Smooth muscle cell (in vitro differentiated cells): ENCODE measurements around the gene PLA2G4F. TPM values are rescaled to one million over a fixed set of nuclear protein-coding genes. Genes with fewer than 3 reads are reported as not detected.

Experiments used
- DNase-seq: peaks from one replicate; lab custom pipeline; 2025; ENCODE audit not compliant: unreplicated experiment; lab: John Stamatoyannopoulos, UW
- H2AFZ ChIP-seq: fragments of 200-600 bp; sonication (generic); 2 replicates; pipeline ENCODE4 v1.6.0; 2016; ENCODE audit warnings: antibody characterized with exemption, low read depth, mild to moderate bottlenecking
- H3F3A ChIP-seq: fragments of 200-600 bp; sonication (generic); 2 replicates; pipeline ENCODE4 v1.6.0; 2017; ENCODE audit warnings: antibody characterized with exemption, low read depth
- H3K27ac ChIP-seq: fragments of 200-600 bp; sonication (generic); 2 replicates; pipeline ENCODE4 v1.5.1; 2016; ENCODE audit warnings: low read depth, mild to moderate bottlenecking
- H3K27me3 ChIP-seq: fragments of 200-600 bp; sonication (generic); 2 replicates; pipeline ENCODE4 v1.6.1; 2016; ENCODE audit warnings: low read depth, mild to moderate bottlenecking
- H3K36me3 ChIP-seq: fragments of 200-600 bp; sonication (generic); 2 replicates; pipeline ENCODE4 v1.5.1; 2016; ENCODE audit warnings: low read depth
- H3K4me1 ChIP-seq: fragments of 200-600 bp; sonication (generic); 2 replicates; pipeline ENCODE4 v1.5.1; 2016; ENCODE audit warnings: low read depth
- H3K4me2 ChIP-seq: fragments of 200-600 bp; sonication (generic); 2 replicates; pipeline ENCODE4 v1.6.0; 2016; ENCODE audit warnings: mild to moderate bottlenecking
- H3K4me3 ChIP-seq: fragments of 200-600 bp; sonication (generic); 2 replicates; pipeline ENCODE4 v1.5.1; 2016; ENCODE audit warnings: mild to moderate bottlenecking
- H3K79me2 ChIP-seq: fragments of 200-600 bp; sonication (generic); 2 replicates; pipeline ENCODE4 v1.6.0; 2016; ENCODE audit warnings: low read depth, mild to moderate bottlenecking
- H3K9ac ChIP-seq: fragments of 200-600 bp; sonication (generic); 2 replicates; pipeline ENCODE4 v1.6.0; 2016; ENCODE audit warnings: low read depth
- H3K9me3 ChIP-seq: fragments of 200-600 bp; sonication (generic); replicated peaks from 2 replicates; pipeline ENCODE4 v1.5.1; 2016; ENCODE audit warnings: low read depth
- H4K20me1 ChIP-seq: fragments of 200-600 bp; sonication (generic); 2 replicates; pipeline ENCODE4 v1.6.0; 2016; ENCODE audit warnings: low read depth
- CTCF ChIP-seq: fragments of 200-600 bp; sonication (generic); IDR thresholded peaks from 2 replicates; pipeline ENCODE4 v1.5.1; 2017; ENCODE audit warnings: borderline replicate concordance, mild to moderate bottlenecking, antibody characterized with exemption; ENCODE audit not compliant: insufficient read depth, poor library complexity, severe bottlenecking
- WGBS: methylation state at CpG from one replicate; pipeline ENCODE4 v1.1.7; 2016; ENCODE audit warnings: low lambda C conversion rate; 5-methylcytosine and 5-hydroxymethylcytosine counted together
- polyA plus RNA-seq: library from polyadenylated mRNA; unstranded; fragments of >200 nt; fragmentation: Nextera tagmentation; extraction: Ambion mirVana; gene quantifications from 2 replicates; pipeline ENCODE4 v1.2.1, GENCODE V29; 2016
- total RNA-seq: library from RNA; depleted of rRNA; stranded (reverse); fragments of >200 nt; gene quantifications from 2 replicates; pipeline ENCODE4 v1.2.3, GENCODE V29; 2014

PLA2G4F gene
- total and polyA plus RNA-seq, 2 experiments from 2014 or later, result 0.46 to 1.3 TPM

- Histone ChIP-seq H3K9ac (no peak overlapping the region), H3K27me3 (no peaks in the 10 kb centered on the region), H3K79me2 (peaks cover 54% of the 10 kb centered on the region), H3K9me3 (no peaks in the 10 kb centered on the region), H3K4me2 (no peak overlapping the region), H3K4me1 (peaks cover under 1% of the 10 kb centered on the region), H3K4me3 (no peak overlapping the region), H2AFZ (no peak overlapping the region), H3K36me3 (peaks cover 4% of the 10 kb centered on the region), H4K20me1 (peaks cover 58% of the 10 kb centered on the region), H3F3A (no peaks in the 10 kb centered on the region), H3K27ac (no peak overlapping the region)
- no peak for DNase-seq
- WGBS, result 100% methylated on average over 1 of the region's 1 CpG
- no peak for TF ChIP-seq CTCF
Observed at GRCh38 chr15:42201801-42202200, 45.4 kb upstream of the PLA2G4F start.

- no peak for TF ChIP-seq CTCF
- Histone ChIP-seq H3K4me3 (no peak overlapping the region), H3K79me2 (peaks cover 33% of the 10 kb centered on the region), H3F3A (no peaks in the 10 kb centered on the region), H3K27me3 (no peaks in the 10 kb centered on the region), H3K9ac (no peak overlapping the region), H3K27ac (no peak overlapping the region), H3K36me3 (peaks cover 4% of the 10 kb centered on the region), H3K4me2 (no peak overlapping the region), H2AFZ (no peak overlapping the region), H3K9me3 (no peaks in the 10 kb centered on the region), H3K4me1 (no peaks in the 10 kb centered on the region), H4K20me1 (peaks cover 55% of the 10 kb centered on the region)
- no peak for DNase-seq
- 97% methylated on average over 5 of the region's 5 CpGs for WGBS
Observed at GRCh38 chr15:42199126-42199525, 42.7 kb upstream of the PLA2G4F start.

- peaks cover 4% of the 10 kb centered on the region for H3K36me3 ChIP-seq
- no peak overlapping the region for H2AFZ ChIP-seq
- 100% methylated on average over 1 of the region's 1 CpG for WGBS
- H3K9ac ChIP-seq, result no peak overlapping the region
- no peaks in the 10 kb centered on the region for H3F3A ChIP-seq
- H3K9me3 ChIP-seq, result no peaks in the 10 kb centered on the region
- H3K79me2 ChIP-seq, result peaks cover 33% of the 10 kb centered on the region
- H3K27ac ChIP-seq, result no peak overlapping the region
- no peak for DNase-seq
- H3K4me2 ChIP-seq, result no peak overlapping the region
- peaks cover 55% of the 10 kb centered on the region for H4K20me1 ChIP-seq
- H3K4me1 ChIP-seq, result no peaks in the 10 kb centered on the region
- H3K4me3 ChIP-seq, result no peak overlapping the region
- no peaks in the 10 kb centered on the region for H3K27me3 ChIP-seq
- no peak for TF ChIP-seq CTCF
Observed at GRCh38 chr15:42198516-42198915, 42.1 kb upstream of the PLA2G4F start.

GRCh38 chr15:42194513-42194912 lies 38.1 kb upstream of the PLA2G4F start:
- Histone ChIP-seq H3F3A (no peaks in the 10 kb centered on the region), H2AFZ (no peak overlapping the region), H3K4me1 (no peaks in the 10 kb centered on the region), H3K9me3 (no peaks in the 10 kb centered on the region), H3K27me3 (no peaks in the 10 kb centered on the region), H3K9ac (no peak overlapping the region), H3K4me2 (no peak overlapping the region), H3K79me2 (peaks cover 4% of the 10 kb centered on the region), H3K4me3 (no peak overlapping the region), H3K27ac (no peak overlapping the region), H4K20me1 (peaks cover 40% of the 10 kb centered on the region), H3K36me3 (peaks cover 16% of the 10 kb centered on the region)
- 70% methylated on average over 5 of the region's 5 CpGs for WGBS
- no peak for DNase-seq
- TF ChIP-seq CTCF, result no peak
